HEK293 (cell line): ENCODE data around the gene RP2.

Experiments used
- CTCF ChIA-PET: fragments of 350-600 bp; formaldehyde crosslinking; extraction: SDS; loops from one replicate; lab custom pipeline; 2021; ENCODE audit warnings: antibody characterized with exemption; lab: Yijun Ruan, JAX
- POLR2A ChIA-PET: fragments of 300-600 bp; formaldehyde crosslinking; extraction: SDS; loops from one replicate; lab custom pipeline; 2020; ENCODE audit warnings: antibody characterized with exemption, inconsistent platforms; lab: Yijun Ruan, JAX
- H3K27ac ChIP-seq: fragments of 200-500 bp; sonication (Bioruptor generic); 2 replicates; pipeline ENCODE4 v1.5.1; 2014; ENCODE audit warnings: low read depth, low read length, control low read depth, inconsistent platforms; ENCODE audit errors: extremely low read depth
- H3K36me3 ChIP-seq, 2 experiments: fragments of 200-500 bp in 1 of 2; sonication (Bioruptor generic) in 1 of 2; 1 replicate in 1 of 2; 2 replicates in 1 of 2; pipeline ENCODE4 v1.5.1; 2014 to 2017; ENCODE audit warnings: inconsistent platforms in 2 of 2, low read length in 2 of 2; ENCODE audit not compliant: control insufficient read depth in 2 of 2, insufficient read depth in 1 of 2
- H3K4me1 ChIP-seq: fragments of 200-500 bp; sonication (Bioruptor generic); 2 replicates; pipeline ENCODE4 v1.5.1; 2014; ENCODE audit warnings: mild to moderate bottlenecking, low read length, inconsistent platforms; ENCODE audit not compliant: control insufficient read depth, insufficient read depth
- H3K4me3 ChIP-seq: 2 replicates; pipeline ENCODE4 v1.5.1; 2011; ENCODE audit warnings: low read depth, mild to moderate bottlenecking, control low read depth, low read length, moderate library complexity
- H3K9me3 ChIP-seq: fragments of 200-500 bp; sonication (Bioruptor generic); 2 replicates; pipeline ENCODE4 v1.5.1; 2014; ENCODE audit warnings: low read depth, low read length, inconsistent platforms; ENCODE audit not compliant: control insufficient read depth, insufficient read depth
- EGR2 ChIP-seq: fragments of 450-650 bp; formaldehyde crosslinking; IDR thresholded peaks from 2 replicates; pipeline ENCODE4 v1.5.1; 2016; ENCODE audit warnings: low read depth, missing biosample characterization, missing genetic modification characterization
- FEZF1 ChIP-seq: fragments of 450-650 bp; formaldehyde crosslinking; IDR thresholded peaks from 2 replicates; pipeline ENCODE4 v1.5.1; 2016; ENCODE audit warnings: missing biosample characterization, missing genetic modification characterization
- GLIS2 ChIP-seq: fragments of 450-650 bp; formaldehyde crosslinking; IDR thresholded peaks from 2 replicates; pipeline ENCODE4 v1.5.1; 2016; ENCODE audit warnings: missing biosample characterization, missing genetic modification characterization
- KLF7 ChIP-seq: fragments of 450-650 bp; formaldehyde crosslinking; IDR thresholded peaks from 2 replicates; pipeline ENCODE4 v1.5.1; 2016; ENCODE audit warnings: missing biosample characterization, missing genetic modification characterization, borderline replicate concordance
- MEIS1 ChIP-seq: sonication (generic); formaldehyde crosslinking; IDR thresholded peaks from 2 replicates; pipeline ENCODE4 v1.8.1; 2022; ENCODE audit warnings: missing genetic modification reagents, mild to moderate bottlenecking, borderline replicate concordance
- RBAK ChIP-seq: fragments of 450-650 bp; formaldehyde crosslinking; IDR thresholded peaks from 2 replicates; pipeline ENCODE4 v1.5.1; 2016; ENCODE audit warnings: missing biosample characterization, missing genetic modification characterization
- ZBTB17 ChIP-seq: fragments of 450-650 bp; formaldehyde crosslinking; IDR thresholded peaks from 2 replicates; pipeline ENCODE4 v1.5.1; 2016; ENCODE audit warnings: missing biosample characterization, missing genetic modification characterization
- ZBTB20 ChIP-seq: fragments of 450-650 bp; formaldehyde crosslinking; IDR thresholded peaks from 2 replicates; pipeline ENCODE4 v1.5.1; 2016; ENCODE audit warnings: missing biosample characterization, missing genetic modification characterization
- ZFP41 ChIP-seq: fragments of 450-650 bp; formaldehyde crosslinking; IDR thresholded peaks from 2 replicates; pipeline ENCODE4 v1.5.1; 2016; ENCODE audit warnings: missing biosample characterization, missing genetic modification characterization, borderline replicate concordance
- ZIC2 ChIP-seq: fragments of 450-650 bp; formaldehyde crosslinking; IDR thresholded peaks from 2 replicates; pipeline ENCODE4 v1.5.1; 2016; ENCODE audit warnings: missing biosample characterization, missing genetic modification characterization
- ZNF112 ChIP-seq: fragments of 450-650 bp; formaldehyde crosslinking; IDR thresholded peaks from 2 replicates; pipeline ENCODE4 v1.5.0; 2017; ENCODE audit warnings: missing biosample characterization, missing genetic modification characterization
- ZNF214 ChIP-seq: fragments of 450-650 bp; formaldehyde crosslinking; IDR thresholded peaks from 2 replicates; pipeline ENCODE4 v1.5.1; 2017; ENCODE audit warnings: missing biosample characterization, mild to moderate bottlenecking, missing genetic modification characterization, borderline replicate concordance
- ZNF23 ChIP-seq: fragments of 450-650 bp; formaldehyde crosslinking; IDR thresholded peaks from 2 replicates; pipeline ENCODE4 v1.5.1; 2016; ENCODE audit warnings: missing biosample characterization, missing genetic modification characterization, borderline replicate concordance
- ZNF24 ChIP-seq: fragments of 450-650 bp; formaldehyde crosslinking; IDR thresholded peaks from 2 replicates; pipeline ENCODE4 v1.5.1; 2016; ENCODE audit warnings: missing biosample characterization, missing genetic modification characterization
- ZNF266 ChIP-seq: fragments of 450-650 bp; formaldehyde crosslinking; IDR thresholded peaks from 2 replicates; pipeline ENCODE4 v1.5.1; 2016; ENCODE audit warnings: missing biosample characterization, missing genetic modification characterization, low read depth
- ZNF366 ChIP-seq: fragments of 450-650 bp; formaldehyde crosslinking; conservative IDR thresholded peaks from 2 replicates; pipeline ENCODE4 v1.5.1; 2016; ENCODE audit warnings: missing biosample characterization, missing genetic modification characterization
- ZNF404 ChIP-seq: fragments of 450-650 bp; formaldehyde crosslinking; IDR thresholded peaks from 2 replicates; pipeline ENCODE4 v1.5.1; 2017; ENCODE audit warnings: missing biosample characterization, missing genetic modification characterization
- ZNF585B ChIP-seq: fragments of 450-650 bp; formaldehyde crosslinking; IDR thresholded peaks from 2 replicates; pipeline ENCODE4 v1.5.1; 2016; ENCODE audit warnings: missing biosample characterization, missing genetic modification characterization
- ZNF596 ChIP-seq: fragments of 450-650 bp; IDR thresholded peaks from 2 replicates; pipeline ENCODE4 v1.5.0; 2018; ENCODE audit warnings: missing biosample characterization, mild to moderate bottlenecking, missing genetic modification characterization, moderate library complexity
- ZNF658 ChIP-seq: fragments of 450-650 bp; formaldehyde crosslinking; IDR thresholded peaks from 2 replicates; pipeline ENCODE4; 2016; ENCODE audit warnings: missing biosample characterization, missing genetic modification characterization
- TF ChIP-seq, protein P1 (sequence below): fragments of 450-650 bp; formaldehyde crosslinking; IDR thresholded peaks from 2 replicates; pipeline ENCODE4 v1.5.1; 2016; ENCODE audit warnings: missing biosample characterization, missing genetic modification characterization
- TF ChIP-seq, protein P2 (sequence below): fragments of 450-650 bp; formaldehyde crosslinking; IDR thresholded peaks from 2 replicates; pipeline ENCODE4 v1.5.1; 2016; ENCODE audit warnings: missing biosample characterization, missing genetic modification characterization
- TF ChIP-seq, protein P3 (sequence below): fragments of 450-650 bp; formaldehyde crosslinking; IDR thresholded peaks from 2 replicates; pipeline ENCODE4 v1.5.1; 2016; ENCODE audit warnings: missing biosample characterization, missing genetic modification characterization
- TF ChIP-seq, protein P4 (sequence below): fragments of 450-650 bp; formaldehyde crosslinking; IDR thresholded peaks from 2 replicates; pipeline ENCODE4 v1.5.1; 2016; ENCODE audit warnings: missing biosample characterization, missing genetic modification characterization

Gene RP2

DNA sequence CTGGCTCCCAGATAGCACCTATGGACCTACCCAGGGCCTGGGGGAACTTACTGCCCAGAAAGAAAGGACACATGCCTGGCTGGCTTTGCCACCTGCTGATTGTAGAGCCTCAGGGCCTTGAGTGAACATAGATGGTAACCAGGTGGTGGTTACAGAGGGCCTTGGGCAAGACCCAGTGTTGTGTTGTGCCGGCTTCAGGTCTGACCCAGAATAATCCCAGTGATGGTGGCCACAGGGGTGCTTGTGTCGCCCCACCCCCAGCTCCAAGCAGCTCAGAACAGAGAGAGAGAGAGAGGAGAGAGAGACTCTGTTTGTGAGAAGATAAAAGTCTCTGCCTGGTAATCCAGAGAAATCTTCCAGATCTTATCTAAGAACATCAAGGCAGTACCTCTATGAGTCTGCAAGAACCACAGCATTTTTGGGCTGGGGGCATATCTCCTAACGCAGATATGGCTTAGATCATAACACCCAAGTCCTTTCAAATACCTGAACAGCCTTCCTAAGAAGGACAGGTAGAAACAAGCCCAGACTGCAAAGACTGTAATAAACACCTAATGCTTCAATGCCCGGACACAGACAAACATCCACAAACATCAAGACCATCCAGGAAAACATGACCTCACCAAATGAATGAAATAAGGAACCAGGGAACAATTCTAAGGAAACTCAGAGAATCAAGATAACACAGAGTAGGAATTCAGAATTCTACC, 16.3 kb upstream of the RP2 start (continued):
- TF ChIP-seq ZNF266 (tag by site-specific recombination) = no peak
- TF ChIP-seq ZNF596 (tag by site-specific recombination) = no peak
- TF ChIP-seq ZNF24 (tag by site-specific recombination) = no peak
- no peak for TF ChIP-seq EGR2 (tag by site-specific recombination)

DNA sequence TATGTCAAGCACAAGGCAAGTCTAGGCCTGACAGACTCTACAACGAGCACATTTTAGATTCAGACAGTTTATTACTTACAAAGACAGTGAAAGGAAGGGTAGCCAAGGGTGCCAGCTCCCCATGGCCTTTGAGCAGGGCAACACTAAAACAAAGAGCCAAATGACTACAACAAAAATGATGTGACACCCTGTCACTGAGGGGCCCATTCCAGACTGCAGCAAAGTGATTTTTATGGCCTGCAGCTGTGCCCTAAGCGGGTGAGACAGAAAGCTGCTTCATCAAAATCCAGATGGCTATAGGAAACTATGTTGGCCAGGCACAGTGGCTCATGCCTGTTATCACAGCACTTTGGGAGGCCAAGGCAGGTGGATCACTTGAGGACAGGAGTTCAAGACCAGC, 13.4 kb upstream of the RP2 start:
- no peaks in the 10 kb centered on the region for H3K9me3 ChIP-seq
- no peak for TF ChIP-seq KLF7 (tag by site-specific recombination)
- no peak for TF ChIP-seq GLIS2
- TF ChIP-seq MEIS1 (CRISPR knock-in tag) = no peak
- TF ChIP-seq ZNF23 = no peak
- no peak for TF ChIP-seq ZNF658
- TF ChIP-seq, protein P1, sequence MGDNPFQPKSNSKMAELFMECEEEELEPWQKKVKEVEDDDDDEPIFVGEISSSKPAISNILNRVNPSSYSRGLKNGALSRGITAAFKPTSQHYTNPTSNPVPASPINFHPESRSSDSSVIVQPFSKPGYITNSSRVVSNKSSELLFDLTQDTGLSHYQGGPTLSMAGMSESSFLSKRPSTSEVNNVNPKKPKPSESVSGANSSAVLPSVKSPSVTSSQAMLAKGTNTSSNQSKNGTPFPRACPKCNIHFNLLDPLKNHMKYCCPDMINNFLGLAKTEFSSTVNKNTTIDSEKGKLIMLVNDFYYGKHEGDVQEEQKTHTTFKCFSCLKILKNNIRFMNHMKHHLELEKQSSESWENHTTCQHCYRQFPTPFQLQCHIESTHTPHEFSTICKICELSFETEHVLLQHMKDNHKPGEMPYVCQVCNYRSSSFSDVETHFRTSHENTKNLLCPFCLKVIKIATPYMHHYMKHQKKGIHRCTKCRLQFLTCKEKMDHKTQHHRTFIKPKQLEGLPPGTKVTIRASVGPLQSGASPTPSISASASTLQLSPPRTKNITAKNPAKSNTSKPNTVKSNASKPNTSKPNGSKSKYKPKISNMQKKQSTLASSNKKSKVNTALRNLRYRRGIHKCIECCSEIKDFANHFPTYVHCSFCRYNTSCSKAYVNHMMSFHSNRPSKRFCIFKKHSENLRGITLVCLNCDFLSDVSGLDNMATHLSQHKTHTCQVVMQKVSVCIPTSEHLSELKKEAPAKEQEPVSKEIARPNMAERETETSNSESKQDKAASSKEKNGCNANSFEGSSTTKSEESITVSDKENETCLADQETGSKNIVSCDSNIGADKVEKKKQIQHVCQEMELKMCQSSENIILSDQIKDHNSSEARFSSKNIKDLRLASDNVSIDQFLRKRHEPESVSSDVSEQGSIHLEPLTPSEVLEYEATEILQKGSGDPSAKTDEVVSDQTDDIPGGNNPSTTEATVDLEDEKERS (tag by site-specific recombination) = no peak
- no peak for TF ChIP-seq RBAK (tag by site-specific recombination)
- no peak for TF ChIP-seq ZNF366 (tag by site-specific recombination)
- TF ChIP-seq ZNF112 (tag by site-specific recombination) = no peak
- TF ChIP-seq ZNF214 (tag by site-specific recombination) = no peak
- TF ChIP-seq, protein P2, sequence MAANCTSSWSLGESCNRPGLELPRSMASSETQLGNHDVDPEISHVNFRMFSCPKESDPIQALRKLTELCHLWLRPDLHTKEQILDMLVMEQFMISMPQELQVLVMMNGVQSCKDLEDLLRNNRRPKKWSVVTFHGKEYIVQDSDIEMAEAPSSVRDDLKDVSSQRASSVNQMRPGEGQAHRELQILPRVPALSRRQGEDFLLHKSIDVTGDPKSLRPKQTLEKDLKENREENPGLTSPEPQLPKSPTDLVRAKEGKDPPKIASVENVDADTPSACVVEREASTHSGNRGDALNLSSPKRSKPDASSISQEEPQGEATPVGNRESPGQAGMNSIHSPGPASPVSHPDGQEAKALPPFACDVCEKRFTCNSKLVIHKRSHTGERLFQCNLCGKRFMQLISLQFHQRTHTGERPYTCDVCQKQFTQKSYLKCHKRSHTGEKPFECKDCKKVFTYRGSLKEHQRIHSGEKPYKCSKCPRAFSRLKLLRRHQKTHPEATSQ (tag by site-specific recombination) = no peak
- TF ChIP-seq ZFP41 (tag by site-specific recombination) = no peak
- TF ChIP-seq, all 188 proteins: peak for 0
- ChIA-PET POLR2A (no interaction called here), CTCF (interaction anchor here (0.8 kb wide), 1 partner anchor 26 kb away, joined by 4 read pairs; no protein-coding TSS in a partner anchor)
- Histone ChIP-seq H3K27ac (no peak overlapping the region), H3K4me1 (no peaks in the 10 kb centered on the region), H3K4me3 (no peak overlapping the region), H3K36me3 (no peaks in the 10 kb centered on the region)

DNA sequence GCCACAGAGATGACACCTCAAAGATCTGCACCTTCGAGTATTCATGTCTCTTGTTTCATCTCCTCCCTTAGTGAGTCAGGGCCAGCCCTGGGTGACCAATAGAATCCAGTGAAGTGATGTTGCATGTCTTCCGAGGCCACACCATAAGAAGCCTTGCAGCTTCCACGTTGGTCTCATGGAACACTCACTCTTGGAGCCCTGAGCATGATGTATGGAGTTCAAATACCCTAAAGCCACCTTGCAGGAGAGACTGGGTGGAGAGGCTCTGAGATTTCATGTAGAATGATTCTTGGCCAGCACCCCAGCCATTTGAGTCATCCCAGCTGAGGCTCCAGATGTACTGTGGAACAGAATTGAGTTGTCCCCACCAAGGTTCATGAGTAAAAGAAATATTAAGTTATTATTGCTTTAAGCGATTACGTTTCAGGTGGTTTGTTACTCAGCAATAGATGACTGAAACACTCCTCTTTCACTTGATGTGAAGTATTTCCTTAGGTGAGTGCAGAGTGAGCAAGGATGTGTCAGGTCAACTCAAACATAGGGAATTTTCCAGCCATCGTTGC, 5.0 kb upstream of the RP2 start:
- ChIA-PET CTCF (no interaction called here), POLR2A (no interaction called here)
- Histone ChIP-seq H3K27ac (no peak overlapping the region), H3K9me3 (no peaks in the 10 kb centered on the region), H3K4me3 (no peak overlapping the region), H3K4me1 (no peaks in the 10 kb centered on the region), H3K36me3 (no peaks in the 10 kb centered on the region)
- TF ChIP-seq ZBTB17 (tag by site-specific recombination) (no peak), ZNF404 (tag by site-specific recombination) (no peak), KLF7 (tag by site-specific recombination) (no peak), ZIC2 (tag by site-specific recombination) (no peak), ZNF585B (tag by site-specific recombination) (no peak), FEZF1 (tag by site-specific recombination) (no peak), ZBTB20 (no peak)
- TF ChIP-seq, protein P2 (tag by site-specific recombination) = no peak
- TF ChIP-seq, protein P3, sequence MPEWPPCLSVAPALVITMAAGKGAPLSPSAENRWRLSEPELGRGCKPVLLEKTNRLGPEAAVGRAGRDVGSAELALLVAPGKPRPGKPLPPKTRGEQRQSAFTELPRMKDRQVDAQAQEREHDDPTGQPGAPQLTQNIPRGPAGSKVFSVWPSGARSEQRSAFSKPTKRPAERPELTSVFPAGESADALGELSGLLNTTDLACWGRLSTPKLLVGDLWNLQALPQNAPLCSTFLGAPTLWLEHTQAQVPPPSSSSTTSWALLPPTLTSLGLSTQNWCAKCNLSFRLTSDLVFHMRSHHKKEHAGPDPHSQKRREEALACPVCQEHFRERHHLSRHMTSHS = no peak
- TF ChIP-seq, protein P4, sequence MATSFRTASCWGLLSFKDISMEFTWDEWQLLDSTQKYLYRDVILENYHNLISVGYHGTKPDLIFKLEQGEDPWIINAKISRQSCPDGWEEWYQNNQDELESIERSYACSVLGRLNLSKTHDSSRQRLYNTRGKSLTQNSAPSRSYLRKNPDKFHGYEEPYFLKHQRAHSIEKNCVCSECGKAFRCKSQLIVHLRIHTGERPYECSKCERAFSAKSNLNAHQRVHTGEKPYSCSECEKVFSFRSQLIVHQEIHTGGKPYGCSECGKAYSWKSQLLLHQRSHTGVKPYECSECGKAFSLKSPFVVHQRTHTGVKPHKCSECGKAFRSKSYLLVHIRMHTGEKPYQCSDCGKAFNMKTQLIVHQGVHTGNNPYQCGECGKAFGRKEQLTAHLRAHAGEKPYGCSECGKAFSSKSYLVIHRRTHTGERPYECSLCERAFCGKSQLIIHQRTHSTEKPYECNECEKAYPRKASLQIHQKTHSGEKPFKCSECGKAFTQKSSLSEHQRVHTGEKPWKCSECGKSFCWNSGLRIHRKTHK (tag by site-specific recombination) = no peak
